NK-92 (cell line): ENCODE results near the gene TTL.
"Not testable (repeated sequence)": the region's sequence is repeated elsewhere in the genome, so short reads cannot be mapped to it uniquely, and the experiment has no call there.

Experiments
- DNase-seq: peaks from one replicate; lab custom pipeline; 2025; ENCODE audit not compliant: unreplicated experiment; lab: John Stamatoyannopoulos, UW

TTL gene

DNA sequence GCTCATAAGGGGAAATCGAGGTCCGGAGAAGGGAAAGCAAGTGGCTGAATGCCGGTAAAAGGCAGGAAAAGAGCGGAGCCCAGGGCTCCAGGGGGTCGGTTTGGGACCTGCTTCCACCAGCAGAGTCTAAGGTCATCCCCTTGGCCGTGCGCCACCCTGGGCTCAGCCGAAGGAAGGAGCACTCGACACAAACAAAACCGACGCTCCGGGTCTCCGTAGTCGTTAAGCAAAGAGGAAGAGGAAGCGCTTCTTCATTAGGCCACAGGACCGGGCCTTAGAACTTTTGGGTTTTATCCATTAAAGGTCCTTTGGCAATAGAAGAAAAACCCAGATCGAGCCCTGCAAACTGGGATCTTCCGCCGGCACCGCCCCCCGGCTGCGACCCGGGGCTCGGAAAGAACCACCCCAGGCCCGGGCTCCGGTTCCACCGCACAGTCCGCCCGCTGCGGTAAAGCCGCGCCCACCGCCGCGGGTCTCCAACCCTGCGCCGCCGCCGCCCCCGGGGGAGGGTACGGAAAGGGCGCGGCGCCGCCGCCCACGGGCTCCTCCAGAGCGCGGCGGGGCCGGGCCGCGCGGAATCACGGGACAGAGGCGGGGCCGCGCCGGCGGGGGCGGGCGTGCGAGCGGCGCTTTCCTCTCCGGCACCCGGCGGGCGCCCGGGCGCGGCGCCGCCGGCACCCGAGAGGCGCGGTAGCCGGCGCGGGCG, at the start of gene TTL:
TTL (plus strand) TSS at position 629 of the 706 bp plus-strand sequence. CDS start 189 bp downstream, outside the sequence.
- no peak for DNase-seq

DNA sequence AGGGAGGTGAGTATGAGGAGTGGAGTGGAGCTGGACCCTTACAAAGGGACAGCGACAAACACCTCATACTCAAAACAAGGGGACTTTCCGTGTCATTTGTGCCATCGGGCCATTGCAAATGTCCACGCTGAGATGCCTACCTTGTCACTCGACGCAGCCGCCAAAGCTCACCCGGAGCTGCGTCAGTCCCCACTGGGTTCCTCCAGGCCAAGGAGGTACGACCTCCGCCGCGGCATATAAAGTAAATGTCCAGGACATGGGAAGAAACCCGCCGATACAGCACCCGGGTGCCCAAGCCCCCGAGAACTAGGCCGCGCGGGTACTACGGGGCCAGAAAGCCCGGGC, 49.6 kb upstream of the TTL start:
- DNase-seq: not testable (repeated sequence)

- DNase-seq: not testable (repeated sequence)
Observed at GRCh38 chr2:112432735-112433479, 49.0 kb upstream of the TTL start.

DNA sequence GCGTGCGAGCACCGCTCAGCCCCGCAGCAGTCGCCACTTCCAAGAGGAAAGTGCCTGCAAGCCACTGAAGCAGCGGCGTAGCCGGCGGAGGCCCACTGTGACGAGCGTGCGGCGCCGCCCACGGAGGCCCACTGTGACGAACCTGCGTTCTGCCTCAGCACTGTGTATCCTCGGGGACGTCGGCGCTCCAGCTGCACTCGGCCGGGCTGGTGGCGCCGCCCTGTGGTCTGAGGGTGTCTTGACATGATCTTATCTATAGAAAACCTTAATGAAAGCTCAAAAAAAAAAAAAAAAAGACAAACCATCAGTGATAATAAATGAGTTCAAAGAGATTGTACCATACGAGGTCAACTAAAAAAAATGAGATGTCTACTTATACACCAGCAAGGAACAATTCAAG, 48.5 kb upstream of the TTL start, which contains the start of gene RGPD8:
RGPD8 (minus strand) TSS at position 166 of the 400 bp plus-strand sequence. CDS start 192 bp downstream, outside the sequence.
- DNase-seq: not testable (repeated sequence)

DNA sequence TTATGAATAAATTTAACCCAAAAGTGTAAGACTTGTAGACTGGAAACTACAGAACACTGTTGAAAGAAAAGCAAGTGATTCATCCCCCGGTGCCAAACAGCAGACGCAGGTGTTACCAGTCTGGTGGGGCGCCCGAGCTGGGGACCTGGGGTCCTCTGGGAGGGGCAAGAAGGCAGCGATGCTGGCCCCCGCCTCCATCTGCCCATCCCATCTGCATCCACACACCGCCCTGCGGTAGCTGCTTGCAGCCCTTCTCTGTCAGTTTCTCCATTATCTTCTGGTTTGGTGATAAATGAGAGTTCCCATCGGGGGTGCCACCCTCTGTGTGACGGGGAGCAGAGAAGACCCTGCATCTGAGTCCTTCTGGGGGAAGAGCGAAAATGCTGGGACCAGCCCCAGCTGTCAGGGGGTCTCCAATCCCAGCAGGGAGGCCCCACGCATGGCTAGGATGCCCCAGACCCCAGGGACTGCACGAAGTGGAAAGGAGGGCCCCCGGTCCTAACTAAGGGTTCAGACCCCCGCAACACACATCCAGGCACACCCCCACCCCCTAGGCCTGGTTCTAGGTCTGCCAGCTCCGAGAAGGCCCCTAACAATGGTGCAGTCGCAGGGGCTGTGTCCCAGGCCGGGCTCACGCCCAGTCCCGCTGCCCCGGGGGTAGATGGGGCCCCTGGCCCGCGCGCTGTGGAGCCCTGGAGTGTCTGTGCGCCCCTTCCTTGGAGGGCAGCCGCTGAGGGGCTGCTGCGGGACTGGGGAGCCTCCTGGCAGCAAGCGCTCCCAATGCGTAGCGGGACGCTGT, 47.8 kb upstream of the TTL start:
- no peak for DNase-seq

- not testable (repeated sequence) for DNase-seq
Observed at GRCh38 chr2:112434890-112435715, 46.9 kb upstream of the TTL start.

GRCh38 chr2:112435716-112436431, 46.1 kb upstream of the TTL start:
- not testable (repeated sequence) for DNase-seq

DNA sequence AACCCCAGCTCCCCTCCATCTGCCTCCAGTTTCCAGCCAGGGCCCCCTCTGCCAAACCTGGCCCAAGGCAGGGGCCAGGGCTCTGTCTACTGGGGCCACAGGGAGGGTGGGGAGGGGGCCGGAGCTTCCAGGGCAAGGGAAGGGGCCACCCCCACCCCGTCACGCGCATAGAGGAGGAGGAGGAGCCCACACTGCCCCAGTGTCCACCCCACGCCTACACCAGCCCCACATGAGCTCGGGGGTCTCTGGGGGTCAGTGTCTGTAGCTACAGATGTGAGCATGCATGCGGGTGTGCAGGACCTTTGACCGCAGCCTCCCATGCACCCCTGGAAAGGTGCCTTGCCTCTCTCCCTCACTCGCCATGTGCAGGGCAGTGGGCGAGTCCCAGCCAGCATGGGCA, 45.0 kb upstream of the TTL start:
- DNase-seq: not testable (repeated sequence)

DNA sequence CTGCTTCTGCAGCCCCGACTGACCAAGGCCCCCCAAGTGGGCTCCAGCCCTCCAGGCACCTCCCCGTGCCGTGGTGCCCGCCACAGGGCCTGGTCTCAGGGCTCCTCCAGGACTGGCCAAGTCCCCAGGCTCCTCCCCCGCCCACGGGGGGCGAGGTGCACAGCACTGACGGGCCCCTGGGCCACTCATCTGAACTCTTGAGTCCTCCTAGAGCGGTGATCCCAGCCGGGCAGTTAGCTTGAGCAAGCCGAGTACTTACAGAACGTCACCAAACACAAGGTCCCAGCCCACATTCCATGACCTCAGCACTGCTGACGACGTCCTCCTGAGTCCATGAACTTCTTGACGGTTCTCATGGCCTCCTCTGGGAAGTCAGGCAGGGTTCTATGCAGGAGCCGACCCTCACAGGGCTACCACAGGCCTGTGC, 44.5 kb upstream of the TTL start:
- DNase-seq: not testable (repeated sequence)

- DNase-seq: not testable (repeated sequence)
Observed at GRCh38 chr2:112438603-112439261, 43.2 kb upstream of the TTL start.

DNA sequence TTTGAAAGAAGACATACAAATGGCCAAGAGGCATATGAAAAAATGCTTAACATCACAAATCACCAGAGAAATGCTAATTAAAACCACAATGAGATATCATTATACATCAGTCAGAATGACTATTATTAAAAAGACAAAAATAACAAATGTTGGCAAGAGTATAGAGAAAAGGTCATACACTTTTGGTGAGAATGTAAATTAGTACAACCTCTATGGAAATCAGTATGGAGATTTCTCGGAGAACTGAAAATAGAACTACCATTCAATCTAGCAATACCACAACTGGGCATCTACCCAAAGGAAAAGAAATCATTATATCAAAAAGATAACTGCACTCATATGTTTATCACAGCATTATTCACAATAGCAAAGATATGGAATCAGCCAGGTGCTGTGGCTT, 37.7 kb upstream of the TTL start:
- not testable (repeated sequence) for DNase-seq

- DNase-seq: no peak
Observed at GRCh38 chr2:112449854-112450253, 32.1 kb upstream of the TTL start.

DNA sequence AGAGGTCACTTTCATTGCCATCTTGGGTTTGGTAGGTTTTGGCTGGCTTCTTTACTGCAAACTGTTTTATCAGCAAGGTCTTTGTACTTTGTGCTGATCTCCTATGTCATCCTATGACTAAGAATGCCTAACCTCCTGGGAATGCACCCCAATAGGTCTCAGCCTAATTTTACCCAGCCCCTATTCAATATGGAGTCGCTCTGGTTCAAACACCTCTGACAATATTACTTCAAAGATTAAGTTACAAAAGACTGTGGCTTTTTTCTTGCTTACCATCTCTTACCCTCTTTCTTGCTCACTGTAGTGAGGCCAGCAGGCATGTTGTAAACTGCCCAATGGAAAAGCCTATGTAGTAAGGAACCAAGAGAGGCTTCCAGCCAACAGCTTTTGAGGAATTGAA, 30.6 kb upstream of the TTL start:
- no peak for DNase-seq

DNA sequence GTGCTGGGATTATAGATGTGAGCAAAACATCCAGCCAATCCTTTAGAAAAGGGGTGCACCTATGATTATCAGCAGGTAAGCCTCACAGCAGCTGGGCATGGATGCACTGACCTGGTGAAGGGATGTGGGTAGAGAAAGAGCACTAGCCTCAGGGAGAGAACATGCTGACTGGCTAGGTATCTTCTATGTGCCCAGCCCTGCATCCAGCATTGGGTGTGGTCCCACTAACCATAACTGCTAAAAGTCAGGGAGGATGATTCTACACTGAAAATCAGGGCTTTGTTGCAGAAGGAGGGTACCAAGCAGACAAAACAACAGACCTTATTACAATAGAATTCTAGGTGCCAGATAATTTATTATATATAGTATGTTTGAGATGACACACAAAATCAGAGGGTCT, 27.4 kb upstream of the TTL start:
- DNase-seq: no peak

- DNase-seq: no peak
Observed at GRCh38 chr2:112459372-112459771, 22.6 kb upstream of the TTL start.

DNA sequence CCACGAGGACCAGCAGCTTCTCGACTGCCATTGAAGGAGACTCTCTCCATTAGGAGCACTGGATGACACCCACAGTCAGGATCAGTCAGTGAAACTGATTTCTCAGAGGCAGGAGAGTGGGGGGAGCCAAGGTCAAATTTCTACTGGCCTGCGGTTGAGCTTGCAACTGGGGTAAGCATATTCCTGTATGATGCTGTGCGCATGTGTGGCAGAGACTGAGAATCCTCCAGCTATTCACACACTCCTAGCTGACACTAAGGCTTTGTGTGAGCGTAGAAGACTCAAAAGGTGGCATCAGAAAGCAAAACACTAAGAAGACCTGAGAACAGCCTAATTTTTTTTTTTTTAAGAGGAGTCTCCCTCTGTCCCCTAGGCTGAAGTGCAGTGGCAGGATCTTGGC, 19.8 kb upstream of the TTL start:
- no peak for DNase-seq

DNA sequence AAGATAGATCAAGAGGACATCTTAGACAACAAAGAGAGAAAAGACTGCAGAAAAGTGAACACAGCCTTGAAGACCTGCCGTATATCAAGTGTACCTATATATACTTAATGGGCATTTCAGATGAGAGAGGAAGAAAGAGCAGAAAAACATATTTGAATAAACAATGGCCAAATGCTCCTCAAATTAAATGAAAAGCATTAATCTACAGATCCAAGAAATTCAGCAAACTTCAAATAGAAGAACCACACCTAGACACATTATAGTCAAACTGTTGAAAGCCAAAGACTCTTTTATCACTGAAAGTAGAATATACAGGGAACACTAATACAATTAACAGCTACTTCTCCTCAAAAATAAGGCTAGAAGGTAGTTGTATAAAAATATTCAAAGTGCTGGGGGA, 18.7 kb upstream of the TTL start:
- no peak for DNase-seq

DNA sequence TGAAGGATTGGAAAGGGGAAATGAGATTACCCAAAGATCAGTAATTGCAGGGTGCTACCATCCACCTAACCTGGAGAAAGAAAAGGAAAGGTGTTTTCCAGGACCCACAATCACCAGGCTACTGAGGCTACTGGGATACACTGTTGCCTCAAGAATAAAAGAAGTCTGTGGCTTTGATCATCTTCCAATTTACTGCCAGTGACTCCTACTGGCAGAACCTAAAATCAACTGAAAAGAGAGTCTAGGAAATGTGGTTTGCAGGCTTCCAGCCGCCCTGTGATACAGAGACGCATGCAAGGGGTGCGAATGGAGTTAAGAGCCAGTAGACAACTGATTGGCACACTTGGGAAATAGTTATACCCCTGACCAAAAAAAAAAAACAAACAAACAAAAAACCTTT, 16.6 kb upstream of the TTL start:
- DNase-seq: no peak

DNA sequence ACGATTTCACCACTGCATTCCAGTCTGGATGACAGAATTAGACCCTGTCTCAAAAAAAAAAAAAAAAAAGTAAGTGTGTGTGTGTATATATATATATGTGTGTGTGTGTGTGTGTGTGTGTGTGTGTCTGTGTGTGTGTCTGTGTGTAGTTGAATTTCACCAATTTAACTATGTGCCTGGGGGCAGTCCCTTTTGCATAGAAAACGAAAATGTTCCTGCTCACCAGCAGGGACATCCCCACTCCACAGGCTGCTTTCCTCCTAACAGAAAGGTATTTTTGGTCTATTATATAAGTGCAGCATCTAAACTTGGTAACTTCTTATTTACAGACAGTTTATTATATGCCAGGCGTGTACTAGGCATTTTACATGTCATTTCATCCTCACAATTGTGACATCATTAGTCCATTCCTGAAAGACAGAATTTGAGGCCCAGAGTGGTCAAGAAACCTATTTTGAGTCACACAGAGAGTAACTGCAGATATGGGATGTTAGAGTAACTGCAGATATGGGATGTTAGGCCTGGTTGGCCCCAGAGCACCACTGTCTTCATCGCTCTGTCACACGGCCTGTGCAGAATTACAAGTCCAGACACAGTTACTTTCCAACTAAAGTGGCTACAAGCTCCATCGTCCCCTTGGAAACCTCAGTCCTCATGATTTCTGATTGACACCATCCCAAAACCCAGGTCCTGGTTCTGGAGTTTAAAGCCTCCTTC, 9.3 kb upstream of the TTL start:
- no peak for DNase-seq
